Ishikawa (cell line): ENCODE measurements around the gene C9orf43.

ENCODE experiments used
- CEBPB ChIP-seq: IDR thresholded peaks from 2 replicates; pipeline ENCODE4 v1.6.1; 2012
- CREB1 ChIP-seq: IDR thresholded peaks from 2 replicates; pipeline ENCODE4 v1.6.1; 2012; ENCODE audit warnings: low read depth
- EGR1 ChIP-seq: IDR thresholded peaks from 2 replicates; pipeline ENCODE4 v1.6.1; 2012
- EP300 ChIP-seq: IDR thresholded peaks from 2 replicates; pipeline ENCODE4 v1.6.1; 2012; ENCODE audit warnings: borderline replicate concordance
- FOXM1 ChIP-seq: IDR thresholded peaks from 2 replicates; pipeline ENCODE4 v1.6.1; 2012; ENCODE audit warnings: low read depth, borderline replicate concordance
- MAX ChIP-seq: IDR thresholded peaks from 2 replicates; pipeline ENCODE4 v1.6.1; 2012
- NFIC ChIP-seq: IDR thresholded peaks from 2 replicates; pipeline ENCODE4 v1.6.1; 2012
- RAD21 ChIP-seq: IDR thresholded peaks from 2 replicates; pipeline ENCODE4 v1.6.1; 2012; ENCODE audit warnings: low read depth
- REST ChIP-seq: IDR thresholded peaks from 2 replicates; pipeline ENCODE4 v1.6.1; 2012; ENCODE audit warnings: low read depth, mild to moderate bottlenecking
- TAF1 ChIP-seq: IDR thresholded peaks from 2 replicates; pipeline ENCODE4 v1.6.1; 2012; ENCODE audit warnings: low read depth, mild to moderate bottlenecking
- TCF12 ChIP-seq: IDR thresholded peaks from 2 replicates; pipeline ENCODE4 v1.6.1; 2012; ENCODE audit warnings: low read depth
- TEAD4 ChIP-seq: IDR thresholded peaks from 2 replicates; pipeline ENCODE4 v1.6.1; 2012
- YY1 ChIP-seq: IDR thresholded peaks from 2 replicates; pipeline ENCODE4 v1.6.1; 2012; ENCODE audit warnings: low read depth
- ZBTB7A ChIP-seq: IDR thresholded peaks from 2 replicates; pipeline ENCODE4 v1.6.1; 2012; ENCODE audit warnings: low read depth
- TF ChIP-seq, protein P1 (sequence below): IDR thresholded peaks from 2 replicates; pipeline ENCODE4 v1.6.1; 2012

Gene C9orf43

DNA sequence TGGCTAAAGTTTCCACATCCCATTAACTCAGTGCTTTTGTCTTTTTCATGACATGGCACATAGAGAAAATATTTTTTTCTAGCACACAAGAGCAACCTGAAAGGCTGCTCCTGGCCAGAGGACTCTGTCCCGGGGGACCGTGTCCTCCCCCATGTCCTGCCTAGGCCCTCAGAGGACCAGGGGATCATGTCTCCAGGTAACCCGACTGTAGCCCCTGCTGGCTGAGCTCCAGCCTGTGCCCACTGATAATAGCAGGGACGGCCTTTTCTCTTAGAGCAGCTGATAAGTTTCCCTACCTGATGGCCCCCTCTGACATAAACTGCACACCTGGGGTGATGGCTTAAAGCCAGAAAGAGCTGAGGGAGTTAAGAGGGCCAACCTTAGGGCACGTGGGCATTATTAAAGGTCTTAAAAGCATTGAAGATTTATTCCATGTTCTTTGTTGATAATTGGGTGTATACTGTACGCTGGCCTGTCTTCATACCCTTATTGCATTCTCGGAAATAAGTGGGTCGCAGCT is 39.7 kb upstream of the C9orf43 start:
- TF ChIP-seq, protein P1, sequence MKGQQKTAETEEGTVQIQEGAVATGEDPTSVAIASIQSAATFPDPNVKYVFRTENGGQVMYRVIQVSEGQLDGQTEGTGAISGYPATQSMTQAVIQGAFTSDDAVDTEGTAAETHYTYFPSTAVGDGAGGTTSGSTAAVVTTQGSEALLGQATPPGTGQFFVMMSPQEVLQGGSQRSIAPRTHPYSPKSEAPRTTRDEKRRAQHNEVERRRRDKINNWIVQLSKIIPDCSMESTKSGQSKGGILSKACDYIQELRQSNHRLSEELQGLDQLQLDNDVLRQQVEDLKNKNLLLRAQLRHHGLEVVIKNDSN, result no peak
- TF ChIP-seq YY1, result no peak
- no peak for TF ChIP-seq RAD21
- no peak for TF ChIP-seq TEAD4
- no peak for TF ChIP-seq TAF1
- TF ChIP-seq TCF12, result no peak
- no peak for TF ChIP-seq FOXM1
- TF ChIP-seq CEBPB, result no peak
- no peak for TF ChIP-seq EP300
- no peak for TF ChIP-seq REST
- no peak for TF ChIP-seq ZBTB7A
- no peak for TF ChIP-seq MAX

- no peak for TF ChIP-seq CREB1
- TF ChIP-seq REST, result no peak
- TF ChIP-seq NFIC, result no peak
- no peak for TF ChIP-seq CEBPB
- TF ChIP-seq TCF12, result no peak
- no peak for TF ChIP-seq ZBTB7A
- no peak for TF ChIP-seq MAX
- no peak for TF ChIP-seq EP300
- no peak for TF ChIP-seq YY1
- TF ChIP-seq RAD21, result no peak
- TF ChIP-seq TAF1, result no peak
- TF ChIP-seq, protein P1, result no peak
- TF ChIP-seq EGR1, result no peak
Observed at GRCh38 chr9:113372059-113372458, 38.5 kb upstream of the C9orf43 start.

- TF ChIP-seq TEAD4, result no peak
- no peak for TF ChIP-seq MAX
- TF ChIP-seq FOXM1, result no peak
- TF ChIP-seq TCF12, result no peak
- no peak for TF ChIP-seq CEBPB
- no peak for TF ChIP-seq ZBTB7A
- no peak for TF ChIP-seq EGR1
- no peak for TF ChIP-seq TAF1
- no peak for TF ChIP-seq REST
- no peak for TF ChIP-seq NFIC
- no peak for TF ChIP-seq CREB1
- no peak for TF ChIP-seq EP300
- TF ChIP-seq RAD21, result no peak
- TF ChIP-seq, protein P1, result no peak
- TF ChIP-seq YY1, result no peak
Observed at GRCh38 chr9:113373256-113373655, 37.3 kb upstream of the C9orf43 start.
